ENCODE measurements around the gene ADRA2A.

ADRA2A gene

GRCh38 chr10:111083222-111084095, 6.6 kb downstream of the ADRA2A start:
- no peak overlapping the region for H3K27ac ChIP-seq
- no peak for TF ChIP-seq ZFX (IDR thresholded peaks at IDR 0.05)

DNA sequence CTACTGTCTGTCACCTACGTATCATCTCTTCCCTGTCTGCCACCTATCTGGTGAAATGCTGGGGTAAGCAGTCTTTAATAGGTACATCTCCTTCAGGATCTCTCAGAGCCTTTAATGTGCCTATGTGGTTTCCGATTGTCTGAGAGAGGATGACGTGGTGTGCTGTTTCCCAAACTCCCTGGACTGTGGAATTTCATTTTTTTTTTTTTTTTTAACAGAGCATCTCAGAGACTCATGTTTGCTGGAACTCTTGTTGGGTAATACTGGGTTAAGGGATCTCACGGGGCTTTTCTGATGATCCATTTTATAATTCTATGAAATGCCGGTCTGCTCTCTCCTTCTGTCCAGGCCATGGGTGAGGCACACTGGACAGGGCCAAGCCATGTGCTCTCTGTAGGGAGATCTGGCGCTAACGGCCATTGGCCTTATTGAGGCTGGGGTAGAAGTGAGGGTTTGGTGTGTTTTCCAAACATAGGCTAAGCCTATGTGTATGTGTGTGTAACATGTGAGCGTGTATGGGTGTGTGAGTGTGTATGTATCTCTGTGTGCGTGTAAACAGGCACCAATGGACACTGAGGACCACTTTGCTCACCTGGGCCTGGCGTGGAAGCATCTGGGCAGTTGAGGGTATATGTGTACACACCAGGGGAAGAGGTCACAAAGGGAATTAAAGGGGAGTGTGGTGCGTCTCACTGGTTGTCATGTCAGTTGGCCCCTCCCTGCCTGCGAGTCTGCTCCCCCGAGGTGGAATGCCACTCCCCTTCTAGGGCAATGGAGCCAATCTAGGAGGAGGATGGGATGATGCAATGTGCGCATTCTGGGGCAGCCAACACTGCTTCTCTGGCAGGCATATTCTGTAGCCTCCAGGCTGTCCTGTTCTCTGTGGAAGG, 7.8 kb downstream of the ADRA2A start:
- TF ChIP-seq CTCF (conservative IDR thresholded peaks at IDR 0.05) = no peak
- TF ChIP-seq ZFX (IDR thresholded peaks at IDR 0.05) = no peak
- no peak overlapping the region for H3K27ac ChIP-seq

GRCh38 chr10:111085690-111086353, 9.0 kb downstream of the ADRA2A start:
- H3K27ac ChIP-seq = no peak overlapping the region
- TF ChIP-seq ZFX (IDR thresholded peaks at IDR 0.05) = no peak
- TF ChIP-seq CTCF (conservative IDR thresholded peaks at IDR 0.05) = no peak

- H3K27ac ChIP-seq = no peak overlapping the region
- TF ChIP-seq ZFX (IDR thresholded peaks at IDR 0.05) = no peak
- TF ChIP-seq CTCF (conservative IDR thresholded peaks at IDR 0.05) = no peak
Measured at GRCh38 chr10:111086574-111086973, 9.7 kb downstream of the ADRA2A start.

DNA sequence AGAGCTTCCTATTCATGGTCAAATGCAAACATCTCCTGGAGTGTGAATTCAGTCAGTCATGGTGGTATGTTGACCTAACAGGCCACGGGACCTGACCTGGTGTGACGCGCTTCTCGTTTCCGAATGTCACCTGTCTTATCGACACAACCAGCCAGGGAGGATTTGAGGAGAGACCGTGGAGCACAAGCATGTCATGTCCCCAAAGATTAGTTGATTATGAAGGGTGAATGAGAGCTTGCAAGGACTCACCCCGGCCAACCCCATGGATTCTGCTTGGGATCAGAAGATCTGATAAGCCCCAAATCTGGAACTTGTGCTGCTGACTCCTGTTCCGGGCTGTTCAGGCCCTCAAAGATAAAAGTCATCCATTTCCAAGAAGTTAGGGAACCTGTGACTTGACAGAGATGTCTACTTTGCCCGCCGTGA, 10.5 kb downstream of the ADRA2A start:
- no peak for TF ChIP-seq CTCF (conservative IDR thresholded peaks at IDR 0.05)
- TF ChIP-seq ZFX (IDR thresholded peaks at IDR 0.05) = no peak
- no peak overlapping the region for H3K27ac ChIP-seq

- TF ChIP-seq CTCF (conservative IDR thresholded peaks at IDR 0.05) (no peak), ZFX (IDR thresholded peaks at IDR 0.05) (no peak)
- H3K27ac ChIP-seq = no peak overlapping the region
Measured at GRCh38 chr10:111087968-111088505, 11.2 kb downstream of the ADRA2A start.

- no peak overlapping the region for H3K27ac ChIP-seq
- TF ChIP-seq ZFX (IDR thresholded peaks at IDR 0.05) (no peak), CTCF (conservative IDR thresholded peaks at IDR 0.05) (no peak)
Measured at GRCh38 chr10:111089293-111089692, 12.5 kb downstream of the ADRA2A start.

Data from C4-2B (cell line).